ENCODE data around the gene PRDM5.

The PRDM5 gene

DNA sequence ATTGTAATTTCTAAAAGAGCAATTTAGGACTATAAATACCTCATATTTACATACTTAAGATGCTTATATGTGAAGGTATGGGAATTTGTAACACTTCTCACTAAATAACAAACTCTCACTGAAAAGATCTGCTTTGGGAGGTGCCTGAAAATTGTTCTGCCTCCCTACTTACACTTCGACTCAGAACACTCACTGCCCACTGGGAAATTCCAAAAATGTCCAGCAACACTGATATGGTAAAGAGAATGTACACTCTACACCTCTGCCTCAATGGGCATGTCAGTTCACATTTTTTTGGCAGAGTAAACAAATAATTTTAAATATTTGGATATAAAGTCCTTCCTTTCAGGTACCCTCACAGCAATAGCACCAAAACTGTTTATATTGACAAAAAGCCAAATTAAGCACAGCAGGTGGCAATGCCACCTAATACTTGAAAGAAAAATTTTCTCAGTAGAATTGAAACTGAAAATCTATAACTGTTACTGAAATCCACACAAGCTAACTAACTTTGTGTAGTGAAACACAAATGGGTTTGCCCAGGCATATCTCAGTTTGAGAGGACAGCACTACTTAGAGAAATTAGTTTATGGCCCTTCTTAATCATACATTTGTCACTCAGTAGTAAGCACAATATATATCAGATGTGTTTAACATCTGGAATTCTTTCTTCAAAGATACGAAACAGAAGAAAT is 67.1 kb downstream of the PRDM5 start:
- DNase-seq (ENCODE audit: low read depth): no peak

DNA sequence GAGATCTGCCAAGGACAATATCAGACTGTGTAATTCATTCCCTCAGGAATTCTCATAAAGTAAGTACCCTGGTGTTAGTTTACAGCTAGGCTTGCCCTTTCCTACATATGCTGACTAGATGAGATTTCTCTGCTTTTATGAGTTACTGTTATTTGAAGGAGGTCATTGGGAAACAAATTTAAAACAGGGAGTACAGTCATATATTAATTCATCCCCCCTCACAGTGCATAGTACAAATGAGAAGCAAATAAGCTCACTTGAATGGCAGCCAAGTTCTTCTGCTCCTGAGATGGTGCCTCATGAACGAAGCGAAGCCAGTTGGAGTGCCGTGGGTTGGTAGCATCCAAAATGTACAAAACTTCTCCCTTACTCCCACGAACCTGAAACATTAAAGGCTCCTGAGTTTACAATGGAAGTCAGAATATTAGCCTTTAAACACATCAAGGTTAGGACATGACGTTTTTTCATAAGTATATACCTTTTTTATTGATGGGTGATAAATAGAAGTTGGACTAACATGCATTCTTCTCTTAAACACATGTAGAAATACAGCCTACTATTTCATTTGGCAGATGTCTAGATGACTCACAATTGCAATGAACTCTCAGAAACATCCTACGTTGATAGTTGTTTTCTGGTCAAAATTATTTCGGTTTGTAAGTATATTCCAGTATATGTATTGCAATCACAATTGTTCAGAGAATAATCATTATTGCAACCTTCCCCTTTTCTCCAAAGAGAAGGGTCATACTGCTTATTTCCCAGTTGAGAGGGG is 69.2 kb downstream of the PRDM5 start:
- no peak for DNase-seq (ENCODE audit: low read depth)

DNA sequence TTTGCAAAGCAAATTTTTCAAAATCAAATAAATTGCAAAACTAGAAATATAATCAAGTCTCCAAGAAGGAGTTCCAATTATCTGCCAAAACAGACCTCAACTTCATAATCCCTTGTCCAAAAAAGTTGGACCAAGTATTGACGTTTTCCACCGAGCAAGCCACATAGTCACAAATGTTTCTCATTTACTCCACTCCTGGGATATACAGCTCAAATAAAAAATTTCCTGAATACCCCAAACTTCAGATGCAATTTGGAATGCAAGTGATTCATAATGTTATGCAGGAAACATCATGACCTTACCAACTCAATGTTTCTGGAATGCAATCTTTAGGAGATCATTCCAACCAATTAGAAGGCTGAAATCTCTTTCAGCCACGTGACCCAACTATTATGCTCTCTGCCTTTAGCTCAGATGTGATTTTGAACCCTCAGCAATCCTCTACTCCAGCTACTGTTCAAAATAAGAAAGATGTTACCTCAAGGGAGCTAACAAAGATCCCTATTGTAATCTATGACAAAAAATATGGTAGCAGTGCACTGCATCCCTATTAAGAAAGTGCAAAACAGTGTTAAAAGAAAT is 72.4 kb downstream of the PRDM5 start:
- DNase-seq (ENCODE audit: low read depth): no peak

DNA sequence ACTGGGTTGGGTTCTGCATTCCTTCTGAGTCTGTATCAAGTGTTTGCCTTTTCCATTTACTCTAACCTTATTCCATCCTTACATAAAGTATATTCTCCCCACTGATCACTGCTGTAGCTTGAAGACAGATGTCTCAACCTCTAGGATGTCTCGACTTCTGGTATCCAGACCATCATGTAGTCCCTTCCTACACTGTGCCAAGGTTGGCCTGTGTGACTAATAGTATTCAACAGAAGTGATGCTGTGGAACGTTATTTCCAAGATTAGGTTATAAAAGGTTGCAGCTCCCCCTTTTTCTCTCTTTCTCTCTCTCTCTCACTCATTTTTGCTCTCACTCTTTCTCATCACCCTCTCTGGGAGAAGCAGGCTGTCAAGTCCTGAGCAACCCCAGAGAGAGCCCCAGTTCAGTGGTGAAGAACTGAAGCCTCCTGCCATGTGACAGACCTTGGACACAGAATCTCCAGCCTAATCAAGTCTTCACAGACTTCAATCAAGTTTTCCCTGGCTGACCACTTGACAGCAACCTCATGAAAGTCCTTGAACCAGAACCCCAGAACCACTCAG is 75.4 kb downstream of the PRDM5 start:
- DNase-seq (ENCODE audit: low read depth): no peak

DNA sequence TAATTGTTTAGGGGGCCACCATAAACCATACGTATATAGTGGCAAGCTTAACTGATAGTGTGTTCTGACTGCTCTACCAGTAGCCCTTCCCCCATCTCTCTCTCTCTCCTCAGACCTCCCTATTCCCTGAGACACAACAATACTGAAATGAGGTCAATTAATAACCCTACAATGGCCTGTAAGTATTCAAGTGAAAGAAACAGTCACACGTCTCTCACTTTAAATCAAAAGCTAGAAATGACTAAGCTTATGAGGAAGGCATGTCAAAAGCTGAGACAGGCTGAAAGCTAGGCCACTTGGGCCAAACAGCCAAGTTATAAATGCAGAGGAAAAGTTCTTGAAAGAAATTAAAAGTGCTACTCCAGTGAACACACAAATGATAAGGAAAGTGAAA is 78.0 kb downstream of the PRDM5 start:
- DNase-seq (ENCODE audit: low read depth): no peak

DNA sequence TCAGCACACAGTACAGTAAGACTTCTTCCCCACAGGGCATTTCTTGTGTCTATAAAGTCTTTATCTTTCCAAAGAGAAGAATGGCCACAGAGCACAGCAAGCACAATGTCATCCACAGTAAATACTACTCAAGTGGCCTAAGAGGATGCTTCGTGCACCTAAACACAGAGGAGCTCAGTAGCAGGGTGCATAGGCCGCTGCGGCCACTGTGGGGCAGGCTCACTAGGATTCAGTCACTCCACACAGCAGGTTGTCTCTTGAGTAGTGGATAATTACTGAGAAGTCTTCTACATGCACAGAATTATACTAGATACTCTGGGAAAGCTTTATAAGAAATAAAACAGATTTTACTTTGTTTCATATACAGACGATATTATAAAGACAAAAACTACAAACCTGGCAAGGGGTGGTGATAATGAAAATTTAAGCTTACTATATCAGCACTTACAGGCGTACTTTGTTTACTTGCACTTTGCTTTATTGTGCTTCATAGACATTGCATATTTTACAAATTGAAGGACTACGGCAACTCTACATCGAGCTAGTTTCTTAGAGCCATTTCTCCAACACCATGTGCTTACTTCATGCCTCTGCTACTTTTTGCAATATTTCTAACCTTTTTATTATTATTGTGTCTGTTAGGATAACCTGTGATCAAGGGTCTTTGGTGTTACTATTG is 78.5 kb downstream of the PRDM5 start:
- no peak for DNase-seq (ENCODE audit: low read depth)

DNA sequence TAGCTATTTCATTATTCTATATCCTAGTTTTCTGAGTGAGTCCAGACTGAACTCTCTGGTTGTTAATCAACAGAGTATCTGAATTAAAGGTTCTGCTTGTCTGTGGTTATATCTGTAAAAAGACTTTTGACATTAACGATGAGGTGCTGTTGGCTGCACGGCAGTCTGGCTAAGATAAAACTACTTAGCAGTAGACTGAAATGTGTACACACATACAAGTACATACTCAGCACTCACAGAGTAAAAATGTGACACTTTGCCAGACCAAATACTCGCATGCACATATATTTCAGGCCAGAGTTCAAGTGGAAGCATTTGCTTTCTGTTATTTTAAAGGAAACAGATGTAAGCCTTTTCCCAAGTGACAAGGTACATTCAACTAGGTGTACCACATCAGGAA is 80.5 kb downstream of the PRDM5 start:
- no peak for DNase-seq (ENCODE audit: low read depth)

DNA sequence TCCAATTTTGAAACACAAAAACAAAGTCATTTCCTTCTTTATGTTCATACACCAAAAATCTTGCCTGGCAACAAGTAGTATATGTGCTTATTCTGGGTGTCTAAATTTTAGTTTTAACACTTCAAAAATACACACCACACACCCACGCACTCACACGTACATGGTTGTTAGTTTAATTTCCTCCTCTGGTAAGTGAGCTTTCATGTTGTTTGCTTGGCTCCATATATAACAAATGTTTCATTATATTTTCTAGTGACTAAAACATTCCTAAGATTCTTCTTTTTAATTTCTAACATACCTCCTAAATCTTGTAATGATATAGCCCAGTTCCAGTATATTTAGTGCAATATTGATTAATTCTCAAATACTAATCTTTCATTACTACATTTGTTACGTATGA is 80.9 kb downstream of the PRDM5 start:
- no peak for DNase-seq (ENCODE audit: low read depth)

DNA sequence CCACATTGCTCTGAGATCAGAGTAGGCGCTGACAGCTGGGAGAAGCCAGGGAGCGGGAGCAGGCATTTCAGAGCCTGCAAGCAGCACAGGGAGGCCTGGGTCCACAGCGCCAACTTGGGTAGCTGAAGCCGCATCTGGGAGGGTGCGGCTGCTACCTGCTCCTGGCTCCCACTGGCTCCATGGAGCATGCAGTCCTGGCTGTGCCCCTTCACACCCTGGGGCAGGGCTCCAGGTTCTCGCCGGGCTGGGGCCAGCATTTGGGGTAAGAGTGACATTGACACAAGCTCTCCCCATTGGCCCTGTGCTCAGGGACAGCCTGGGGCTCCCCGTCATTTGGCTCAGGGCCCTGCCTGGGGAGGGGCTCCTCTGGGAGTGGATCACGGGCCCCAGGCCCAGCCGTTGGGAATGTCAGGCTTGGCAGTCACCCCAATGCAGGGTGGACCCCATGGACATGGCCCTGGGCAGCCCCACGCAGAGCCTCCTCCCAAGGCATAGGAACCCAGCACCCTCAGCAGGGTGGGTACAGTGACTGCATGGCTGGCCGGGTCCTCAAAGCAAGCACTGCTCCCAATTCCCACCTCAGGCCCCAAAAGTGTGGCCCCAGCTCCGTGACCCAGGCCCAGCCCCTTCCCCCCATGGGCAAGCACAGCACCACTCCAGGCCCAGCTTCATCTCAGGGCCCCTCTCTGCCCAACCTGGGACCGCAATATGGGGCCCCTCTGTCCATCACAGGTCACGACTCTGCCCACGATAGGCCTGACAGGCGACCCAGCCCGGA is 82.4 kb downstream of the PRDM5 start:
- no peak for DNase-seq (ENCODE audit: low read depth)

DNA sequence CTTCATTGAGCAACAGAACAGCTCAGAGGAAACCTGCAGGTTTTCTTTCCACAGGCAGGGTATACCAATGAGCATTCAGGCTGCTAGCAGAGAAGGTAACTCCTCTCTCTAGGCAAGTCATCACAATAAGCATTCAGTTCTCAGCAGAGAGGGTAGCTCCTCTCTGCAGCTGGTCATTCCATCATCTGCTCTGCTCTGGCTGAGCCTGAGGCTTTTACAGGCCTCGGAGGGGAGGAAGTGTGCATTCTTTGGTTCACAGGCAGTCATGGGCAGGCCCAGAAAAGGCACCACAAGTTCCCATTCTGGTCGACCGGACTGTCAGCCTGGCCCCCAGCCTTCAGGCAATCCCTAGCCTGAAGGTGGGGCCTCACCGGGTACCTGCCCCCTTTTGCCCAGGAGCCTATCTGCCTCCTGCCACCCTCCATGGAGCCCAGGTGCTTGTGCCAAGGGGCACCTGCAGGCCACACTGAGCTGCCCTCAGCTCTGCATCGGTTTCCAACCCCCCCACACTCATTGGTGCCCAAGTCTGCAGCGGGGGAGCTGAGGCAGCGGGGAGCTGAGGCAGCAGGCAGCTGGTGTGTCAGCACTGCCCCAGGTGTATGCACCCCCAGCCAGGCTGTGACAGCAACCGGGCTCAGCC is 83.1 kb downstream of the PRDM5 start:
- no peak for DNase-seq (ENCODE audit: low read depth)

DNA sequence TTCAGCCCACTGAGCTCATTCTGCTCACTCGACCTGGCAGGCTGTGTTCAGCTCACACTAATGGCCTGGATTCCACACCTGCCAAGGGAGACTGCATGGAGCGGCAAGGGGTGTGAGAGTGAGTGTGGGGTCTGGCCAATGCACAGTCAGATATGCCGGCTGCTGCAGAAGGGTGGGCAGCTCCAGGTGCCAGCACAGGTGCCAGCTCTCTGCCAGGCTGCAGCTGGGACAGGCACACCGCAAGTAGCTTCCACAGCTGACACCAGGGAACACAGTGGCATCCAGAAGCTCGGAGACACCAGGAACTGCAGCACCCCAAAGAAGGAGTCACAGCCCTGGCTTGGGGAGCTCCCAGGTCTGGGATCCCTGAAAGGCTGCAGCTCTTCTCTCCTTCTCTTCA is 83.7 kb downstream of the PRDM5 start:
- no peak for DNase-seq (ENCODE audit: low read depth)

DNA sequence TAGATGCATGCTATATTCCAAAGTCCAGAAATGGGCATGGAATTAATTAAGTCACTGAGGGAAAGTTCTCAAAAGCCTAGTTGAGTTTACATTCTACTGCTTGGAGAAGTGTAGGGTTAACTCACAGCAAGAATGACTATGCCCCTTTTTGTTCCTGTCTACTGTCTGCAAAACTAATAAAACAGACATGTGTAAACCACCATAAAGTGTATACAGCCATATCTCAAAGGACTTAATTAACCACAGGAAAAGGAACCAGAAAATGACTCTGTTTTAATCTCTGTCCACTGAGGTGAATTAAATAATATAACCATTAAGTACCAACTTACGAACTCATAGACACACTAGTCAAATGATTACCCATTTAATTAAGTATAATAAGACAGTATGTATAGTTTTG is 84.9 kb downstream of the PRDM5 start:
- DNase-seq (ENCODE audit: low read depth): no peak

DNA sequence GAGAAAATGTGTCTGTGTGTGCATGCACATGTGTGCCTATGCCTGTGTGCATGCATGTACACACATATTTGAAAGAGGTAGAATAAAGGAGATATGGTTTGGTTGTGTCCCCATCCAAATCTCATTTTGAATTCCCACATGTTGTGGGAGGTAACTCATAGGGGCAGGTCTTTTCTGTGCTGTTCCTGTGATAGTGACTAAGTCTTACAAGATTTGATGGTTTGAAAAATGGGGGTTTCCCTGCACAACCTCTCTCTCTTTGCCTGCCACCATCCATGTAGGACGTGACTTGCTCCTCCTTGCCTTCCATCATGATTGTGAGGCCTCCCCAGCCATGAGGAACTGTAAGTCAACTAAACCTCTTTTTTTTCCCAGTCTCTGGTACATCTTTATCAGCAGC is 87.2 kb downstream of the PRDM5 start:
- DNase-seq (ENCODE audit: low read depth): no peak

DNA sequence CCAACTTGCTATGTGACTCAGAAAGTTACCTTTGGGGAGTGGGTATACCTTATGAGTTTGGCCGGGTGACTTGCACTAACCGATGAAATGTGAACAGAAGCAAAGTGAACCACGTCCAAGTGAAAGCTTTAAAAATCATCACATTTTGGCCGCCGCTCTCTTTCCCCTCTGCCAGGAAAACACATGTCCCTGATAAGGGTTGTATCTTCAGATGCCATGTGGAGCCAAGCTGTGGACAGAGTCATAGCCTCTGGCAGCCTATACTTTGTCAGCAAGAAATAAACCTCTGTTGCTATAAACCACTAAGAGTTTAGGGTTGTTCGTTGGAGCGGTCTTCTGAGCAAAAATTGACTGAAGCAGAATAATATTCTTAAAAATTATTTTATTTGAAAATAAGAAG is 92.3 kb downstream of the PRDM5 start:
- no peak for DNase-seq (ENCODE audit: low read depth)

DNA sequence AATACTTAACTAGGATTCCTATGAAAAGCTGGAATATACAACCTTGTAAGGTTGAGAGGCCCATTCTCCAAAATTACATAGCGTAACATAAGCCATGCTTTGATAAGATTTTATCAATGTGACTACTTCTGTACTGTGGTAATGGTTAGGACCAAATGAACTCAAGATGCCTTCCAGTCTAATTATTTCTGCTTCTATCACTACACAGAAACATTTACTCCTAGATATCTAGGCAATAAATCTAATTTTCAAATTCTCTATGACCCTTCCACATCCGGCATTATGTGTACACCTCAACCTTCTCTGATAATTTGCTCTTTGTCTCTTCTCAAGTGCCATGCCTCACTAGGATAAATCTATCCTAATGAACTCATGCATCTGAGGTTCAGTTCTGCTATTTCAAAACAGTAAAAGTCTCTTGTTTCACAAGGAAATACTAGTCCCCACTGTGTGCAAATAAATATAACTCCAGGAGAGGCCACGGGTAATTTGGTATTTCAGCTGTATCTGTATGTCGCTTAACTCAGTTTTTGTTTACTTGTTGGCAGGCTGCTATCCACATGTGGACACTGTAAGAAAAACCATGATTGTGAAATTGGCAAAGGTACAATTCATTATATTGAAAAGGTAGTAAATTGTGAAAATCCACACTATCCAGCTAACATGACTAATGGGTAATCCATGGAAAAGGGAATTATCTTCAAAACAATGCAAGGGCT is 93.3 kb downstream of the PRDM5 start:
- no peak for DNase-seq (ENCODE audit: low read depth)

DNA sequence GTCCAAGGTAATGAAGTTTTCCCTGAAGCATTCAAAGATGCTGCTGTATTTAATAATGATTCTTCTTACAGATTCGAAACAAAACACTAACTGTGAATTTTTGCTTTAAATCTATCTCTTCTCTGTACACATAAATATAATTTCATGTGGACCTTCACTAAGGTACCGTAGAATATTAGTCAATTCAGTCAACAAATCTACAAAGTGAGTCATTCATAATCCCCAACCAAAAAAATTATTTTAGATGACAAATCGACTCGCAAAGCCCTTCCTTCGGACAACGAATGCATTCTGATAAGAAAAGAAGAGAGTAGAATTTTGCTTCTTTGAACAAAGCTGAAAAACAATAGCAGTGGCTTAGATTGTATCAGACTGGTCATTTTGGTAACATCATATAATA is 95.7 kb downstream of the PRDM5 start:
- no peak for DNase-seq (ENCODE audit: low read depth)

DNA sequence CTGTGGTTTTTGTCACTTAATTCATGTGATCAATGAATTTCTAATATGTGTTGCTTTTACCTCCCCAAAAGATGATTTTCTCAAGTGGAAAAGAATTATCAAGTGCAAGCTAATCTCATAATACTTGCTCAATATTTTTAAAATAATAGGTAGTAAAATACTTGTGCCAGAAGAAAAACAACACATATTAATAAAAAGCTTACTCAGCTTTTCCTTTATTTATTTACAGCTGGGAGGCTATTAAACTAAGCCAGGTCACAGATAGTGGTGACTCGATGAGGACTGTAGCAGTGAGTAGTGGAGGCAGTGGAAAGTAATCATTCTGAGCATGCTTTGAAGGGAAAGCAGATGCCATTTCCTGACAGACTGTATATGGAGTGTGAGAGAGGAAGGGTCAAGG is 96.1 kb downstream of the PRDM5 start:
- DNase-seq (ENCODE audit: low read depth): no peak

DNA sequence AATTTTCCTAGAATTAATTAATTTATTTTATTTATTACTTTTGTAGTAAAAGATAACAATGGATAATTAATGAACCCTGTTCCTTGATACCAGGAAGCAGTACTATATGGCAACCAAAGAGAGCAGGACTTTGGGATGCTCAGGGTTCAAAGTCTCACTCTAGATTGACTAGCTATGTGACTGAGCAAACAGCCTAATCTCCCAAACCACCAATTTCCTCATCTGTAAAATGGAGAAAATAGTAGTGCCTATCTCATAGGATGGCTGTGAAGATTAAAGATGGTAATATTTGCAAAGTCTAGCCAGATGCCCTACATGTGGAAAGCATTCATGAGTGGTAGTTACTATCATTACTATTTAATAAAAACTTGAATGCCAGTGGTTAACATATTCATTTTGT is 97.6 kb downstream of the PRDM5 start:
- DNase-seq (ENCODE audit: low read depth): no peak

DNA sequence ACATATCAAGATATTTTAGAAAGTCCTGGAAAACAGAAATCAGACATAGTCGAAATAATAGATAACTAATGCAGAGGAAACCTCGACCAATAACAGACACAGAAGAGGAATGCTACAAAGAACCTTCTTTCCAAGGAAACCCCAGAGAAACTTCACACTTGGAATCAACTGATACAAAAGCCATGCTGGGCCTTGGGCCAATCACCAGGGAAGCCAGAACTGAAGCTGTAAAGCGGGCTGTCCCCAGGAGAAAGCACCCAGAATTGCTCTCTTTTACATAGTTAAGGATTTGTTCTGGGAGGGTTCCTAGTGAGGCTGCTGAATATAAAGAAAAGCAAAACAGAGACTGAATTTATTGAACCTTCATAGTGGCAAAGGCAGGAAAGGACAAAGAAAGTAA is 100.5 kb downstream of the PRDM5 start:
- DNase-seq (ENCODE audit: low read depth): no peak

DNA sequence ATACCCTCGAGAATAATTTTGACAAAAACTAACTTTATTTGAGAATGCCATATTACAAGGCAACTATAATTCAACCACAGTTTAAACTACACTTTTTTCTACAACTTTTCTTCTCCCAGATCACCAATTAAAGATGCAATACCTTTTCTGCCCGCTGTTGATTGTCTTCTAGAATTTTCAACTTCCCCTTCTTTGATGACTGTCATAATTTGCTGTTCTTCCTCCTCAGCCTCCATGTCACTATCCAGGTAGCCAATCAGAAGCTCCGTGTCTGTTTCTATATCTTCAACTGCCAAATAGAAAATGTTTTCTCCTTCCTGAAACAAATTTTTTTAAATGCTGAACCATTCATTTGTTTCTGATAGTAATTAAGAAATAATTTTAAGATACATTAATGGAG is 101.5 kb downstream of the PRDM5 start:
- no peak for DNase-seq (ENCODE audit: low read depth)
